K562 (cell line): ENCODE measurements around the gene DARS2. TPM values are rescaled to one million over a fixed set of nuclear protein-coding genes. Genes with fewer than 3 reads are reported as not detected.
A peak's percentile ranks its signal among the peaks of the same experiment; 100 is the strongest.

Source experiments
- ARID3A ChIP-seq: IDR thresholded peaks from 2 replicates; pipeline ENCODE4 v1.6.1; 2012; ENCODE audit warnings: low read depth, low read length, improper control_type of control experiment, borderline replicate concordance
- ATF1 ChIP-seq, 2 experiments: fragments of 450-650 bp in 1 of 2; IDR thresholded peaks; 2 replicates each; pipeline ENCODE4 v1.6.1; 2016; ENCODE audit warnings: missing compliant biosample characterization in 1 of 2, missing genetic modification characterization in 1 of 2
- E2F3 ChIP-seq: fragments of 250-450 bp; sonication (Bioruptor Pico); IDR thresholded peaks from 2 replicates; pipeline ENCODE4 v1.4.0; 2020; ENCODE audit warnings: mild to moderate bottlenecking
- GATA2 ChIP-seq: sonication (generic); formaldehyde crosslinking; IDR thresholded peaks from 2 replicates; pipeline ENCODE4 v1.4.0; 2020; ENCODE audit warnings: mild to moderate bottlenecking, missing genetic modification reagents
- ID3 ChIP-seq, 2 experiments: fragments of 250-450 bp in 1 of 2; fragments of 450-650 bp in 1 of 2; sonication (Bioruptor Pico) in 1 of 2; IDR thresholded peaks; 2 replicates each; pipeline versions ENCODE4 v1.6.1 to v1.8.0; 2016 to 2021; ENCODE audit warnings: mild to moderate bottlenecking in 2 of 2, moderate library complexity in 2 of 2, missing compliant biosample characterization in 1 of 2, missing genetic modification characterization in 1 of 2
- IRF9 ChIP-seq: fragments of 450-650 bp; IDR thresholded peaks from 2 replicates; pipeline ENCODE4 v1.6.1; 2016; ENCODE audit warnings: missing biosample characterization, missing genetic modification characterization
- MTA2 ChIP-seq: fragments of 450-650 bp; IDR thresholded peaks from 2 replicates; pipeline ENCODE4 v1.6.1; 2016; ENCODE audit warnings: low read depth
- MTF1 ChIP-seq: fragments of 250-450 bp; sonication (Bioruptor Pico); IDR thresholded peaks from 2 replicates; pipeline ENCODE4 v1.9.0; 2021; ENCODE audit warnings: moderate library complexity, mild to moderate bottlenecking, inconsistent platforms, borderline replicate concordance
- NFXL1 ChIP-seq: fragments of 450-650 bp; formaldehyde crosslinking; IDR thresholded peaks from 2 replicates; pipeline ENCODE4 v1.4.0; 2021; ENCODE audit warnings: mild to moderate bottlenecking
- PHTF2 ChIP-seq: fragments of 250-450 bp; sonication (Bioruptor Pico); IDR thresholded peaks from 2 replicates; pipeline ENCODE4 v1.5.0; 2021; ENCODE audit warnings: mild to moderate bottlenecking
- SIX5 ChIP-seq, 2 experiments: IDR thresholded peaks; 2 replicates each; pipeline ENCODE4 v1.6.1; 2011; ENCODE audit warnings: low read length in 2 of 2, borderline replicate concordance in 1 of 2, low read depth in 1 of 2, mild to moderate bottlenecking in 1 of 2, moderate library complexity in 1 of 2; ENCODE audit not compliant: insufficient read depth in 1 of 2
- SNAPC5 ChIP-seq: fragments of 250-450 bp; sonication (Bioruptor Pico); IDR thresholded peaks from 2 replicates; pipeline ENCODE4 v1.8.0; 2021; ENCODE audit warnings: moderate library complexity, mild to moderate bottlenecking, inconsistent platforms
- SRF ChIP-seq, 2 experiments: fragments of 250-450, 450-650 bp in 1 of 2; sonication (Bioruptor Pico) in 1 of 2; sonication (generic) in 1 of 2; formaldehyde crosslinking; IDR thresholded peaks; 2 replicates each; pipeline versions ENCODE4 v1.5.0 to v1.5.1; 2020 to 2022; ENCODE audit warnings: mild to moderate bottlenecking in 1 of 2, missing genetic modification reagents in 1 of 2
- ZFP1 ChIP-seq: fragments of 450-650 bp; formaldehyde crosslinking; IDR thresholded peaks from 2 replicates; pipeline ENCODE4 v1.4.0; 2020; ENCODE audit warnings: mild to moderate bottlenecking, mixed read lengths
- ZNF121 ChIP-seq: sonication (generic); formaldehyde crosslinking; conservative IDR thresholded peaks from 2 replicates; pipeline ENCODE4 v1.8.0; 2022; ENCODE audit warnings: missing genetic modification reagents
- ZNF217 ChIP-seq: sonication (generic); formaldehyde crosslinking; IDR thresholded peaks from 2 replicates; pipeline ENCODE4 v1.8.0; 2022; ENCODE audit warnings: mild to moderate bottlenecking, missing genetic modification reagents
- ZNF324 ChIP-seq: fragments of 250-450 bp; sonication (Bioruptor Pico); IDR thresholded peaks from 2 replicates; pipeline ENCODE4 v1.4.0; 2020; ENCODE audit warnings: mild to moderate bottlenecking
- ZNF592 ChIP-seq: fragments of 450-650 bp; IDR thresholded peaks from 2 replicates; pipeline ENCODE4 v1.6.1; 2017; ENCODE audit warnings: antibody characterized with exemption, mild to moderate bottlenecking
- polyA plus RNA-seq, 8 experiments: library from polyadenylated mRNA; depleted of rRNA in 4 of 8; stranded (reverse) in 5 of 8; unstranded in 3 of 8; fragments of >200 nt; fragmentation: Nextera tagmentation in 2 of 8; fragmentation: Illumina TruSeq in 1 of 8; extraction: Ambion mirVana in 2 of 8; extraction: Trizol in 1 of 8; gene quantifications; 2 replicates each; pipeline versions ENCODE4 v1.2.1 to v1.2.3, GENCODE V29; 2011 to 2014; ENCODE audit warnings: inconsistent platforms in 1 of 8, missing spikeins in 1 of 8
- total RNA-seq, 7 experiments: library from RNA; depleted of rRNA in 6 of 7; stranded (reverse); fragments of >200 nt in 6 of 7; fragmentation: Illumina TruSeq in 2 of 7; extraction: Trizol in 2 of 7; gene quantifications; 2 replicates each; pipeline versions ENCODE4 v1.2.1 to v1.2.3, GENCODE V29; 2011 to 2021; ENCODE audit warnings: low replicate concordance in 1 of 7

DARS2 gene
- total and polyA plus RNA-seq, 9 of the 15 experiments (the other 6 are each of a cell fraction or from before 2014, with no cell fraction given): 36.4 to 96.7 (median 68.6) TPM

GRCh38 chr1:173867141-173867752 is 42.8 kb downstream of the DARS2 start (continued):
- TF ChIP-seq ZNF592 (no peak), ZNF217 (CRISPR knock-in tag) (no peak), IRF9 (no peak; the same call in 1 of the 2 replicates), ZNF324 (CRISPR knock-in tag) (no peak), ZFP1 (CRISPR knock-in tag) (no peak), MTA2 (no peak), ATF1 (CRISPR knock-in tag; IDR thresholded peaks at IDR 0.05) (no peak), ATF1 (tag; IDR thresholded peaks at IDR 0.05) (no peak), ID3 (CRISPR knock-in tag; IDR thresholded peaks at IDR 0.05) (no peak), ID3 (tag; IDR thresholded peaks at IDR 0.05) (no peak; the same call in 1 of the 2 replicates), SIX5 (IDR thresholded peaks at IDR 0.05; ENCODE audit: borderline replicate concordance in 1 of 2, insufficient read depth in 1 of 2, low read depth in 1 of 2, low read length in 2 of 2) (no peak), GATA2 (CRISPR knock-in tag) (no peak), SRF (CRISPR knock-in tag; IDR thresholded peaks at IDR 0.05) (peak in 1 of 2 experiments; percentile 50; a peak in 1 of 4 replicates), MTF1 (CRISPR knock-in tag) (no peak), PHTF2 (no peak), E2F3 (CRISPR knock-in tag) (no peak), SNAPC5 (CRISPR knock-in tag) (no peak), ZNF121 (CRISPR knock-in tag) (no peak), ARID3A (no peak), NFXL1 (CRISPR knock-in tag) (no peak)
